ENCODE results near the gene SH3GL2.

- TF ChIP-seq, protein P1, sequence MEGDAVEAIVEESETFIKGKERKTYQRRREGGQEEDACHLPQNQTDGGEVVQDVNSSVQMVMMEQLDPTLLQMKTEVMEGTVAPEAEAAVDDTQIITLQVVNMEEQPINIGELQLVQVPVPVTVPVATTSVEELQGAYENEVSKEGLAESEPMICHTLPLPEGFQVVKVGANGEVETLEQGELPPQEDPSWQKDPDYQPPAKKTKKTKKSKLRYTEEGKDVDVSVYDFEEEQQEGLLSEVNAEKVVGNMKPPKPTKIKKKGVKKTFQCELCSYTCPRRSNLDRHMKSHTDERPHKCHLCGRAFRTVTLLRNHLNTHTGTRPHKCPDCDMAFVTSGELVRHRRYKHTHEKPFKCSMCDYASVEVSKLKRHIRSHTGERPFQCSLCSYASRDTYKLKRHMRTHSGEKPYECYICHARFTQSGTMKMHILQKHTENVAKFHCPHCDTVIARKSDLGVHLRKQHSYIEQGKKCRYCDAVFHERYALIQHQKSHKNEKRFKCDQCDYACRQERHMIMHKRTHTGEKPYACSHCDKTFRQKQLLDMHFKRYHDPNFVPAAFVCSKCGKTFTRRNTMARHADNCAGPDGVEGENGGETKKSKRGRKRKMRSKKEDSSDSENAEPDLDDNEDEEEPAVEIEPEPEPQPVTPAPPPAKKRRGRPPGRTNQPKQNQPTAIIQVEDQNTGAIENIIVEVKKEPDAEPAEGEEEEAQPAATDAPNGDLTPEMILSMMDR (IDR thresholded peaks at IDR 0.05), result no peak
- TF ChIP-seq POLR2A (IDR thresholded peaks at IDR 0.05), result no peak
These were observed 221.6 kb downstream of the SH3GL2 start for GRCh38 chr9:17800418-17800817.

Measured in heart left ventricle (tissue), 13 donors.